GM19043 (cell line): ENCODE data around the gene UMODL1.
"Not testable (repeated sequence)": the region's sequence is repeated elsewhere in the genome, so short reads cannot be mapped to it uniquely, and the experiment has no call there.

Source experiments
- ATAC-seq: cut with Tn5 transposase; IDR thresholded peaks from one replicate; pipeline ENCODE4 v1.9.1; 2021; ENCODE audit warnings: low read depth; ENCODE audit not compliant: unreplicated experiment

UMODL1 gene

DNA sequence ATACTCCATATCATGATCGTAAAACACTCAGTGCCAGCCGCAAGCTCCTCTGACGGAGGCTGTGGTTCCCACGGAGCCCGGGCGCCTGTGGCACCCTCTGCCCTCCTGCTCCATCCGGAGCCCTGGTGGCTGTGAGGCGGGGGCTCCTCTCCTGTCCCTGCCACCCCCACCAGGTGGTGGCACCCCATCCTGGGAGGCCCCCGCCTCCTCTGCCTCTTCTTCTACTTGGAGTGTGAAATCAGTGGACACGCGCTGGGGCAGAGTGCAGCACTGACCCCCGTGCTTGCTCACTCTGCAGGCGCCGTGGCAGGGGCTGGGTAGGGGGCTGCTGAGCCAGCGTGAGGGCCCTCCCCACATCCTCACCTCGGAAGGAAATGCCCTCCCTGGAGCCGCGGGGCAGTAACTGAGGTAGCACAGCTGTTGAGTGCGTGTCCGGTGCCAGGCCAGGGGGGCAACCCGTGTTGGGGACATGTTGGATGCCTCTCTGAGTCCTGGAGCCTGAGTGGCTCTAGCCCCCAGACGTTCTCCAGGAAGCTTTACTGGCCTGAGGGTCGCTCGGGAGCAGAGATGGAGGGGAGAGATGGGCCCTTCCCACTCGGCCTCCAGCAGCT lies 89.1 kb downstream of the UMODL1 start:
- no peak for ATAC-seq

GRCh38 chr21:42160765-42161164 lies 89.6 kb downstream of the UMODL1 start:
- ATAC-seq: no peak

DNA sequence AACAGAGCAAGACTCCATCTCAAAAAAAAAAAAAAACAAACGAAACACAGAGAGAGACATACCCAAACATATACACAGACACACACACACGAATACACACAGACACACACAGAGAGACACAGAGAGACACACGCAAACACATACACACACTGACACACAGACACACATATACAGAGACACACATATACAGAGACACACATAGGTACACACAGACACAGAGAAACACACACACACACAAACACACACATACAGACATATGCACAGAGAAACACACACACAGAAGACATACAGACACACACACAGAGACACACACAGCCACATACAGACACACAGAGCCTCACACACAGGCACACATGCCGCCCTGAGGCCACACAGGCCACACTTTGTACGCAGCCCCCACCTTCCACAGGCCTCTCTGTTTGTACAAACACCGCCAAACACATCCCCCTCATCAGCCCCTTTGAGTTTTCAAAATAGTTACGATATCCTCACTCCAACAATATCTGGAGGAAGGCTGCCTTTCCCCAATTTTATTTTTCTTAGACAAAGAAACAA lies 90.4 kb downstream of the UMODL1 start:
- ATAC-seq: no peak

DNA sequence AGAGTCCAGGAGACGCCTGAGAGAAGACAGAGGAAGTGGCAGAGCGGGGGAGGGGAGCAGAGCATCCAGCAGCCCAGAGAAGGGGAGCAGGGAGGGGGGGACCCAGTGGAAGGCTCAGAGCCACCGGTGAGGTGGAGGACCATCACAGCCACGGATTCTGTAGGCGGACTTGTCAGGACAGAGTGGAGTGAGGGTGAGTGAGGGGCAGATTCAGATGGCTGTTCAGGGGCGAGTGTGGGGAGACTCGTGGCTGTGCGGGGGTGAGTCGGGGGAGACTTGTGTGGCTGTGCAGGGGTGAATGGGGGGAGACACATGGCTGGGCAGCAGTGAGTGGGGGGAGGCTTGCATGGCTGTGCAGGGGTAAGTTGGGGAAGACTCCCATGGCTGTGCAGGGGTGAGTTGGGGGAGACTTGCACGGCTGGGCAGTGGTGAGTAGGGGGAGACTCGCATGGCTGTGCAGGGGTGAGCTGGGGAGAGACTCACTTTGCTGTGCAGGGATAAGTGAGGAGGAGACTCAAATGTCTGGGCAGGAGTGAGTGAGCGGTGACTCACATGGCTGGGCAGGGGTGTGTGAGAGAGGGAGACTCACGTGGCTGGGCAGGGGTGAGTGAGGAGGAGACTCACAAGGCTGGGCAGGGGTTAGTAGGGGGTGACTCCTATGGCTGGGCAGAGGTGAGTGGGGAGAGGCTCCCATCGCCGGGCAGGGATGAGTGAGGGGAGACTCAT lies 91.0 kb downstream of the UMODL1 start:
- no peak for ATAC-seq

DNA sequence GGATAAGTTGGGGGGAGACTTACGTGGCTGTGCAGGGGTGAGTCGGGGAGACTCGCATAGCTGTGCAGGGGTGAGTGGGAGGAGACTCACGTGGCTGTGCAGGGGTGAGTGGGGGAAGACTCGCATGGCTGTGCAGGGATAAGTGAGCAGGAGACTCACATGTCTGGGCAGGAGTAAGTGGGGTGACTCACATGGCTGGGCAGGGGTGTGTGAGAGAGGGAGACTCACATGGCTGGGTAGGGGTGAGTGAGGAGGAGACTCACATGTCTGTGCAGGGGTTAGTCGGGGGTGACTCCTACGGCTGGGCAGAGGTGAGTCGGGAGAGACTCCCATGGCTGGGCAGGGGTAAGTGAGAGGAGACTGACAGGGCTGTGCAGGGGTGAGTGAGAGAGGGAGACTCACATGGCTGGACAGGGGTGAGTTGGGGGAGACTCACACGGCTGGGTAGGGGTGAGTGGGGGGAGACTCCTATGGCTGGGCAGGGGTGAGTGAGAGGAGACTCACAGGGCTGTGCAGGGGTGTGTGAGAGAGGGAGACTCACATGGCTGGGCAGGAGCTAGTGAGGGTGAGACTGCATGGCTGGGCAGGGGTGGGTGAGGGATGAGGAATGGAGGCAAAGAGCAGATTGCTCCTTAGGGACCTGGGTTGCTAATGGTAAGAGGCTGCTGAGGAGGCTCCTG lies 91.9 kb downstream of the UMODL1 start:
- ATAC-seq: no peak

- no peak for ATAC-seq
Measured at GRCh38 chr21:42163511-42163863, 92.4 kb downstream of the UMODL1 start.

DNA sequence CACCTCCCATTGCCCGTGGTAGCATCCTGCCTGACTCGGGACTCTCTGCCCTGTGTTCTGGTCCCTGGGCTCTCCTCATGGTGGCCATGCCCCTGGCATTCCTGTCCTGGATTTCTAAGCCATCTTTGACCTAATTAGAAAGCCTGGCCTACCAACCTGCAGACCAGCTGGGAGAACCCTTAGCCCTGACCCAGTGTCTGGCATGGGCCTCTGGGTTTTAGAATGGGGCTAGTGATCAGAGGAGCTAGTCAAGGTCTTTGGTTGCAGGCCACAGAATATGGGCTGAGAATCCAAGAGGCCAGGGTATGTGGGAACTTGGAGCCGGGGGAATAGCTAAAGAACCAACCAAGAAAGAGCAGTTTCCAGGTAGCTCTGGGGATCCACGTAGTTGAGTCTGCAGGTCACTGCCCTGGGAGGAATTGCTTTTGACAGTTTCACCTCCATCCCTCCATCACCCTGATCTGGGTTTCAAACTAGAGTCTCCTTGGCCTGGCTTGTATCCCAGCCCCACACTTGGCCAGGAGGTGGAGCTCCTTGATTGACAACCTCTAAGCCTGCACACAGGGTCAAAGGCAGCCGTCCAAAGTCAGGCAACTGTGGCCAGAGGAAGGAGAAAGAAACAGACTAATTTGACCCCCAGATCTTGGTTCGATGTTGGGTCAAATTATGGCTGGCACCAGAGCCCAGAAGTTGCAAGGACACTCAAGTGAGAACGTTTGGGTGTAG lies 93.1 kb downstream of the UMODL1 start:
- ATAC-seq: no peak

DNA sequence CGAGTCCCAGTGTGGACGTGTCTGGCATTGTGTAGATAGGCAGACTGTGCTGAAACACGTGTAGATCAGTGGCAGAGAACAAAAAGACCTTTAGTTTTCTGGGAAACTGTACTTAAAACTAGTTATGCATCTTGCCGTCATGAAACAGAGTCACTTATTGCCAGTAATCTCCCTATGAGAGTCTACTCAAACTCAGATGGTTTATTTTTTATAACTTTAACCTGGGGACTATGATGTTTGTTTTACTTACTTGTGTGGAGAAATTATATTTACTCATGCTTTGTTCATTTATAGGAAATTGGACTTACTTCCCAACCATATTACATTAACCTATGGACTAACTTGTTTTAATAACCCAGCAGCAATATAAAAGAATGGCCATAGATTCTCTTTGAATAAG lies 93.7 kb downstream of the UMODL1 start:
- no peak for ATAC-seq

DNA sequence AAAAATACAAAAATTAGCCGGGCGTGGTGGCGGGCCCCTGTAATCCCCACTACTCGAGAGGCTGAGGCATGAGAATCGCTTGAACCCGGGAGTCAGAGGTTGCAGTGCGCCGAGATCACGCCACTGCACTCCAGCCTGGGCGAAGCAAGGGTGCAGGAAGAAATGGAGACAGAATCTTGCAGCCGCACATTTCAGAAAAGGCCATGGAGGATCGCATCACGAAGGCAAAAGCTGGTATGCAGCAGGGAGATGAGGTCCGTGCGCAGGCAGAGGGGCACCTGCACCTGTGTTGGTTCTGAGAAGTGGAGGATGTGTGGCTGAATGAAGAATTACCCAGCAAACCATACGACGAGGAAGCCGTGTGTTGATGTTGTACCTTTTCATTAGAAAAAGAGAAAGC lies 94.8 kb downstream of the UMODL1 start:
- no peak for ATAC-seq

DNA sequence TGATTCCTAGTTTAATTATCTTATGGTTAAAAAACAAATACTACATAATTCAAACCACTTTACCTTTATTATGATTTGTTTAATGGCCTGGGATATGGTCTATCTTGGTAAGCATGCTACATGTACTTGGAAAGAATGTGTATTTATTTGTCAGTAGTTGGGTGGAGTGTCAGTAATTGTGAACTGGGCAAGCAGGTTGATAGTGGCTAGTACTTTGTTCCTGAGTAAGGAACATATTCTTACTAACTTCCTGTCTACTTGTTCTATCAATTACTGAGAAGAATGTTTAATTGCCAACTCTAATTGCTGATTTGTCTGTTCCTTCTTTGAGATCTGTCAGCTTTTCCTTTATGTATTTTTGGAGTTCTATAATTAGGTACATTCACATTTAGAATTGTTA lies 98.6 kb downstream of the UMODL1 start:
- ATAC-seq: no peak

- no peak for ATAC-seq
Measured at GRCh38 chr21:42171091-42172053, 100.3 kb downstream of the UMODL1 start.

- no peak for ATAC-seq
Measured at GRCh38 chr21:42172596-42173483, 101.7 kb downstream of the UMODL1 start.

- no peak for ATAC-seq
Measured at GRCh38 chr21:42174173-42174572, 103.1 kb downstream of the UMODL1 start.

DNA sequence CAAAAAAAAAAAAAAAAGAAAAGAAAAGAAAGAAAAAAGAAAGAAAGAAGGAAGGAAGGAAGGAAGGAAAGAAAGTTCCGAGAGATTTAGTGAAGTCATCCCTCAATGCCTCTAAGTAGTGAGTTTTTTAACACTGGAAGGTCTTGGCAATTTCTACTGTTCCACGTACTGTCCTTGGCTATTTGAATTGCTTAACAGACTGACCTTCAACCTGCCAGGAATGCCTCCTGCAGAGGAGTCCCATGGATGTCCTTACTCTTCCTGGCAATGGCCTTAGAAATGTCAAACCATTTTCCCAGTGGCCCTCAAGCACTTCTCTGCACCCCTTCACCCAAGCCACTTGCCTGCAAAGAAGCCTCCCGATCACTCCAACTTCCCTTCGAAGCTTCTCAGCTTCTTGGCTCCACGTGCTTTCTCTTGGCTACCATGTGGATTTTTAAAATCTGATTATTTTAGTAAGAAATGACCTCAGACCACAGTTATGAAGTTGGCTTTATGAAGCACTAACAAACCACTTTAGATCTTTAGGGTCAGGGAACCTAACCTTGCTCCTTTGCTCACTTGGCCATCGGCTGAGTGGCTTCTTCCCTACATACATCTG lies 104.1 kb downstream of the UMODL1 start:
- no peak for ATAC-seq

GRCh38 chr21:42176859-42177258 lies 105.7 kb downstream of the UMODL1 start:
- no peak for ATAC-seq

DNA sequence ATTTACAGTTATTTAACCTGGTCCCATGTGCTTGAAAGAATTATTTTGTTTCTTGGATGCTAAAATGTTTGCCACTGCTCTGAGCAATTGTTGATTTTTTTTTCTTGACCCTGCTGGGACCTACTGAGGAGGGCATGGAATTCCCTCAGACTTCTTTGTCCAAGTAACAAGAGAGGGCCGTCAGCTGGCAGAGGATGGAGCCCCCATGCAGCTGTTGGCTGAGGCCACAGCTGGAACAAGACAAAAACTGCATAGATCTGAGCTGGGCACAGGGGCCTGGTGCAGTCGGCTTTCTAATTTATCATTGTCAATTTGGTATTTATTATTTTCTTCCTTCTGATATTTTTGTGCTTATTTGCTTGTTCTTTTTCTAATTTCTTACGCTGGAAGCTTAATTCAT lies 108.2 kb downstream of the UMODL1 start:
- ATAC-seq: no peak

- ATAC-seq: not testable (repeated sequence)
Measured at GRCh38 chr21:42180001-42180400, 108.9 kb downstream of the UMODL1 start.

GRCh38 chr21:42182713-42183371 lies 111.7 kb downstream of the UMODL1 start:
- no peak for ATAC-seq
